Bone marrow (tissue), 2 donors: ENCODE data around the gene CUEDC1.
"Not testable (repeated sequence)": the region's sequence is repeated elsewhere in the genome, so short reads cannot be mapped to it uniquely, and the experiment has no call there.

Experiments used
- DNase-seq, 2 donors: peaks; one replicate each; lab custom pipeline; 2025; lab: John Stamatoyannopoulos, UW

CUEDC1 gene

GRCh38 chr17:57859601-57860413 lies 95.4 kb downstream of the CUEDC1 start:
- DNase-seq: no peak

- DNase-seq: no peak
These were observed 96.4 kb downstream of the CUEDC1 start for GRCh38 chr17:57858838-57859237.

GRCh38 chr17:57856792-57857620 lies 98.2 kb downstream of the CUEDC1 start:
- DNase-seq: no peak

- DNase-seq: no peak
These were observed 99.7 kb downstream of the CUEDC1 start for GRCh38 chr17:57855391-57856035.

- DNase-seq: no peak
These were observed 101.5 kb downstream of the CUEDC1 start for GRCh38 chr17:57853695-57854094.

- no peak for DNase-seq
These were observed 102.3 kb downstream of the CUEDC1 start for GRCh38 chr17:57852955-57853328.

- DNase-seq: no peak
These were observed 102.9 kb downstream of the CUEDC1 start for GRCh38 chr17:57852092-57852954.

- peak; percentile 70 to 91 for DNase-seq
These were observed 105.1 kb downstream of the CUEDC1 start, which contains the start of gene MRPS23 for GRCh38 chr17:57849874-57850754. Gene MRPS23 (minus strand): TSS chr17:57850044. CDS start chr17:57850010, 34 bp downstream.

GRCh38 chr17:57849163-57849873 lies 105.9 kb downstream of the CUEDC1 start:
- no peak for DNase-seq

- not testable (repeated sequence) for DNase-seq
These were observed 108.9 kb downstream of the CUEDC1 start for GRCh38 chr17:57846056-57846945.

GRCh38 chr17:57842280-57842679 lies 112.9 kb downstream of the CUEDC1 start:
- no peak for DNase-seq

- DNase-seq: no peak
These were observed 115.7 kb downstream of the CUEDC1 start for GRCh38 chr17:57839571-57839923.

- no peak for DNase-seq
These were observed 116.2 kb downstream of the CUEDC1 start for GRCh38 chr17:57838857-57839570.

GRCh38 chr17:57838453-57838852 lies 116.8 kb downstream of the CUEDC1 start:
- DNase-seq: no peak

GRCh38 chr17:57835333-57835900 lies 119.8 kb downstream of the CUEDC1 start:
- no peak for DNase-seq

GRCh38 chr17:57834146-57834741 lies 121.0 kb downstream of the CUEDC1 start:
- DNase-seq: no peak

GRCh38 chr17:57833179-57833939 lies 121.9 kb downstream of the CUEDC1 start:
- DNase-seq: peak; percentile 23 to 48
